ENCODE results near the gene TCTN2.

DNA sequence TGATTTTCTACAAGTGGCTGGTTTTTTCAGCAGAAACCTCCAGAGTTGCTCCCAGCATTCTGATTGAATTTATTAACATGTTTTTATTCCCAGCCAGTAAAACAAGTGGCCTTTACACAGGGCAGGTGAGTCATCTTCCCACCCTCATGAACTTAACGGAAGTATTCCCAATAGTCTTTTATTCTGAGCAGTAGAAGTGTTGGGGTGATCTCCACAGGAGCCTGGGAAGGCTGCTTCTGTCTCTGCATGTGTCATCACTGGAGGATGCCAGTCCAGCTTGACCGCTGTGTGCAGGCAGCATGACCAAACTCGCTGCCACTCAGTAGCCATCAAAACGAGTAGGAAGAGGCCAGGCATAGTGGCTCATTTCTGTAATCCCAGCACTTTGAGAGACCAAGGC, 77.7 kb downstream of the TCTN2 start:
- TF ChIP-seq CTCF (IDR thresholded peaks at IDR 0.05; ENCODE audit: poor library complexity, severe bottlenecking) (no peak), EZH2 (IDR thresholded peaks at IDR 0.05; ENCODE audit: borderline replicate concordance, insufficient read depth, low read length, poor library complexity, severe bottlenecking) (no peak), SMC3 (conservative IDR thresholded peaks at IDR 0.05; ENCODE audit: poor library complexity) (no peak), POLR2AphosphoS5 (IDR thresholded peaks at IDR 0.05) (no peak), EP300 (conservative IDR thresholded peaks at IDR 0.05; ENCODE audit: poor library complexity, severe bottlenecking) (no peak), TAF1 (IDR thresholded peaks at IDR 0.05; ENCODE audit: low read depth) (no peak), RAD21 (conservative IDR thresholded peaks at IDR 0.05) (no peak), MXI1 (conservative IDR thresholded peaks at IDR 0.05; ENCODE audit: poor library complexity, severe bottlenecking) (no peak)
- TF ChIP-seq, protein P1, sequence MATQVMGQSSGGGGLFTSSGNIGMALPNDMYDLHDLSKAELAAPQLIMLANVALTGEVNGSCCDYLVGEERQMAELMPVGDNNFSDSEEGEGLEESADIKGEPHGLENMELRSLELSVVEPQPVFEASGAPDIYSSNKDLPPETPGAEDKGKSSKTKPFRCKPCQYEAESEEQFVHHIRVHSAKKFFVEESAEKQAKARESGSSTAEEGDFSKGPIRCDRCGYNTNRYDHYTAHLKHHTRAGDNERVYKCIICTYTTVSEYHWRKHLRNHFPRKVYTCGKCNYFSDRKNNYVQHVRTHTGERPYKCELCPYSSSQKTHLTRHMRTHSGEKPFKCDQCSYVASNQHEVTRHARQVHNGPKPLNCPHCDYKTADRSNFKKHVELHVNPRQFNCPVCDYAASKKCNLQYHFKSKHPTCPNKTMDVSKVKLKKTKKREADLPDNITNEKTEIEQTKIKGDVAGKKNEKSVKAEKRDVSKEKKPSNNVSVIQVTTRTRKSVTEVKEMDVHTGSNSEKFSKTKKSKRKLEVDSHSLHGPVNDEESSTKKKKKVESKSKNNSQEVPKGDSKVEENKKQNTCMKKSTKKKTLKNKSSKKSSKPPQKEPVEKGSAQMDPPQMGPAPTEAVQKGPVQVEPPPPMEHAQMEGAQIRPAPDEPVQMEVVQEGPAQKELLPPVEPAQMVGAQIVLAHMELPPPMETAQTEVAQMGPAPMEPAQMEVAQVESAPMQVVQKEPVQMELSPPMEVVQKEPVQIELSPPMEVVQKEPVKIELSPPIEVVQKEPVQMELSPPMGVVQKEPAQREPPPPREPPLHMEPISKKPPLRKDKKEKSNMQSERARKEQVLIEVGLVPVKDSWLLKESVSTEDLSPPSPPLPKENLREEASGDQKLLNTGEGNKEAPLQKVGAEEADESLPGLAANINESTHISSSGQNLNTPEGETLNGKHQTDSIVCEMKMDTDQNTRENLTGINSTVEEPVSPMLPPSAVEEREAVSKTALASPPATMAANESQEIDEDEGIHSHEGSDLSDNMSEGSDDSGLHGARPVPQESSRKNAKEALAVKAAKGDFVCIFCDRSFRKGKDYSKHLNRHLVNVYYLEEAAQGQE (IDR thresholded peaks at IDR 0.05; ENCODE audit: borderline replicate concordance): no peak
